Measurements from ENCODE around the gene SIPA1L3.

GRCh38 chr19:38255383-38256014 lies 348.5 kb downstream of the SIPA1L3 start:
- TF ChIP-seq CTCF (conservative IDR thresholded peaks at IDR 0.05; ENCODE audit: low read depth in 2 of 2) (no peak), POLR2AphosphoS5 (IDR thresholded peaks at IDR 0.05; ENCODE audit: low read depth) (no peak), CREB1 (CRISPR knock-in tag; IDR thresholded peaks at IDR 0.05; ENCODE audit: low read depth) (no peak), EZH2phosphoT487 (IDR thresholded peaks at IDR 0.05; ENCODE audit: unreplicated experiment) (no peak), EZH2 (IDR thresholded peaks at IDR 0.05; ENCODE audit: low read depth, unreplicated experiment) (no peak), REST (IDR thresholded peaks at IDR 0.05; ENCODE audit: unreplicated experiment) (no peak), JUNB (IDR thresholded peaks at IDR 0.05; ENCODE audit: unreplicated experiment) (no peak)

Data from GM23338 (cell line).